Vagina (tissue), 2 donors: ENCODE measurements around the gene ITGAV. TPM values are rescaled to one million over a fixed set of nuclear protein-coding genes. Genes with fewer than 3 reads are reported as not detected.

Source experiments
- DNase-seq, 2 donors: peaks; one replicate each; pipeline ENCODE4 v3.0.0-alpha.2; 2017; ENCODE audit errors: extremely low spot score in 2 of 2
- H3K27ac ChIP-seq: fragments of 200-600 bp; sonication (generic); one replicate; pipeline ENCODE4 v1.5.1; 2019
- H3K27me3 ChIP-seq: fragments of 200-600 bp; sonication (generic); one replicate; pipeline ENCODE4 v1.5.1; 2019
- H3K36me3 ChIP-seq, 2 donors: fragments of 200-600 bp; sonication (generic); one replicate each; pipeline ENCODE4 v1.5.1; 2017 to 2019
- H3K4me1 ChIP-seq: fragments of 200-600 bp; sonication (generic); one replicate; pipeline ENCODE4 v1.5.1; 2019
- H3K4me3 ChIP-seq, 2 donors: fragments of 200-600 bp; sonication (generic); 1 replicate in 1 of 2; 2 replicates in 1 of 2; pipeline ENCODE4 v1.5.1; 2016 to 2019
- H3K9me3 ChIP-seq: fragments of 200-600 bp; sonication (generic); one replicate; pipeline ENCODE4 v1.5.1; 2019
- CTCF ChIP-seq, 3 experiments: fragments of 450-650 bp in 2 of 3; fragments of 200-600 bp in 1 of 3; sonication (generic) in 1 of 3; IDR thresholded peaks; one replicate each; pipeline ENCODE4 v1.5.1; 2017 to 2019; ENCODE audit warnings: antibody characterized with exemption in 3 of 3, mild to moderate bottlenecking in 2 of 3, moderate library complexity in 2 of 3
- POLR2A ChIP-seq, 2 donors: fragments of 450-650 bp; IDR thresholded peaks; one replicate each; pipeline ENCODE4 v1.6.1; 2017; ENCODE audit warnings: antibody characterized with exemption in 2 of 2, mild to moderate bottlenecking in 2 of 2, moderate library complexity in 2 of 2
- POLR2AphosphoS5 ChIP-seq, 2 donors: sonication (generic); formaldehyde crosslinking; IDR thresholded peaks; one replicate each; pipeline ENCODE4 v1.9.0; 2017; ENCODE audit warnings: antibody characterized with exemption in 2 of 2, mild to moderate bottlenecking in 2 of 2, low read depth in 1 of 2; ENCODE audit not compliant: insufficient read depth in 1 of 2
- intact Hi-C: fragments of 100-400 bp; cut with DNase I; formaldehyde crosslinking; loops from one replicate; pipeline ENCODE4 v1.15.1; 2023
- total RNA-seq: library from RNA; depleted of rRNA; stranded (reverse); fragments of >200 nt; gene quantifications from one replicate; pipeline ENCODE4 v1.2.3, GENCODE V29; 2016

The ITGAV gene
- total RNA-seq, 1 donor from 2014 or later, result 55.0 TPM

- no peaks in the 10 kb centered on the region for H3K36me3 ChIP-seq
- no peak overlapping the region for H3K27ac ChIP-seq
- H3K4me1 ChIP-seq, result peaks cover 18% of the 10 kb centered on the region
- no peak for TF ChIP-seq POLR2AphosphoS5 (IDR thresholded peaks at IDR 0.05; ENCODE audit: insufficient read depth in 1 of 2, low read depth in 1 of 2)
- H3K9me3 ChIP-seq, result no peaks in the 10 kb centered on the region
- no peaks in the 10 kb centered on the region for H3K27me3 ChIP-seq
- no peak for DNase-seq
- H3K4me3 ChIP-seq, result no peak overlapping the region
- intact Hi-C loops, result loop anchor here (5.0 kb wide), 1 partner anchor 495 kb away; no protein-coding TSS in a partner anchor
These were observed 102.0 kb downstream of the ITGAV start for GRCh38 chr2:186691900-186692299.

- H3K4me3 ChIP-seq, result peak overlapping the region; percentile 68 to 71
- H3K27me3 ChIP-seq, result no peaks in the 10 kb centered on the region
- no peaks in the 10 kb centered on the region for H3K9me3 ChIP-seq
- peak overlapping the region; percentile 83 for H3K27ac ChIP-seq
- H3K4me1 ChIP-seq, result peaks cover 18% of the 10 kb centered on the region
- H3K36me3 ChIP-seq, result no peaks in the 10 kb centered on the region
- TF ChIP-seq CTCF (IDR thresholded peaks at IDR 0.05) (no peak), POLR2A (IDR thresholded peaks at IDR 0.05) (no peak), POLR2AphosphoS5 (IDR thresholded peaks at IDR 0.05; ENCODE audit: insufficient read depth in 1 of 2, low read depth in 1 of 2) (no peak)
- intact Hi-C loops, result loop anchor here (5.0 kb wide), 1 partner anchor 494 kb away; no protein-coding TSS in a partner anchor
- DNase-seq, result no peak
These were observed 103.6 kb downstream of the ITGAV start for GRCh38 chr2:186693446-186693832.

GRCh38 chr2:186695081-186695756 lies 105.4 kb downstream of the ITGAV start:
- Histone ChIP-seq H3K9me3 (no peaks in the 10 kb centered on the region), H3K4me3 (peak overlapping the region; percentile 21 to 71), H3K36me3 (no peaks in the 10 kb centered on the region), H3K4me1 (peaks cover 18% of the 10 kb centered on the region), H3K27ac (peak overlapping the region; percentile 83), H3K27me3 (no peaks in the 10 kb centered on the region)
- TF ChIP-seq CTCF (IDR thresholded peaks at IDR 0.05) (no peak), POLR2A (IDR thresholded peaks at IDR 0.05) (no peak)
- intact Hi-C loops, result no loop called here
- DNase-seq, result no peak

DNA sequence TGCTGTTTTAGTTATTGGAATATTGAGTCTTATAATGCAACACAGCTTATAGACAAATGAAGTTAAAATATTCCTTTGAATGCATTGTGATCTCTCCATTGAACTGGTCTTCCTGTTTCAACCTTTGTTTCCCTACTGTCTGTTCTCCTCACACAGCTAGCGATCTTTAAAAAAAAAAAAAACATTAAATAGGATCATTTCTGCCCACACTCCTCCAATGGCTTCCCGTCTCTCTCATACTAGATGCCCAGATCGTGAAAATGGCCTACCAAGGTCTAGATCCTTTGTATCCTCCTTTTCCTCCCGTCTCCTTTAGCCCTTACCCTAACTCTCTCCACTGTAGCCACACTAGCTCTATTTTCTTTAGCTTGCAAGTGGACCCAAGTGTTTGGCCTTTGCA lies 106.4 kb downstream of the ITGAV start:
- H3K4me1 ChIP-seq, result peaks cover 18% of the 10 kb centered on the region
- intact Hi-C loops, result no loop called here
- H3K36me3 ChIP-seq, result no peaks in the 10 kb centered on the region
- H3K4me3 ChIP-seq, result no peak overlapping the region
- no peak overlapping the region for H3K27ac ChIP-seq
- no peaks in the 10 kb centered on the region for H3K27me3 ChIP-seq
- no peak for DNase-seq
- TF ChIP-seq CTCF (IDR thresholded peaks at IDR 0.05), result no peak
- no peak for TF ChIP-seq POLR2A (IDR thresholded peaks at IDR 0.05)
- TF ChIP-seq POLR2AphosphoS5 (IDR thresholded peaks at IDR 0.05; ENCODE audit: insufficient read depth in 1 of 2, low read depth in 1 of 2), result no peak
- no peaks in the 10 kb centered on the region for H3K9me3 ChIP-seq

GRCh38 chr2:186696804-186697203 lies 106.9 kb downstream of the ITGAV start:
- no peaks in the 10 kb centered on the region for H3K27me3 ChIP-seq
- intact Hi-C loops, result no loop called here

More at GRCh38 chr2:186696804-186697203, 106.9 kb downstream of the ITGAV start:
- DNase-seq, result no peak
- H3K4me3 ChIP-seq, result no peak overlapping the region
- no peak overlapping the region for H3K27ac ChIP-seq
- peaks cover 18% of the 10 kb centered on the region for H3K4me1 ChIP-seq
- H3K36me3 ChIP-seq, result no peaks in the 10 kb centered on the region
- H3K9me3 ChIP-seq, result no peaks in the 10 kb centered on the region
- TF ChIP-seq CTCF (IDR thresholded peaks at IDR 0.05) (no peak), POLR2A (IDR thresholded peaks at IDR 0.05) (no peak), POLR2AphosphoS5 (IDR thresholded peaks at IDR 0.05; ENCODE audit: insufficient read depth in 1 of 2, low read depth in 1 of 2) (no peak)
